PC-3 (cell line): ENCODE results near the gene S1PR1. TPM values are rescaled to one million over a fixed set of nuclear protein-coding genes. Genes with fewer than 3 reads are reported as not detected.

Experiments used
- ATAC-seq: fragments of 200-7000 bp; cut with Tn5 transposase; 2 replicates; pipeline ENCODE4 v1.9.1; 2020; ENCODE audit warnings: mild to moderate bottlenecking, moderate library complexity
- BruUV-seq: library from RNA; stranded (reverse); fragments of 400-500 nt; replicated peaks from 2 replicates; lab custom pipeline; 2021; lab: Mats Ljungman, UMichigan
- CTCF ChIA-PET: fragments of 300-600 bp; sonication (Branson Sonifier 250); formaldehyde crosslinking; loops from one replicate; lab custom pipeline; 2022; ENCODE audit warnings: antibody characterized with exemption; lab: Charles Lee
- POLR2A ChIA-PET: fragments of 300-600 bp; sonication (Branson Sonifier 250); formaldehyde crosslinking; loops from one replicate; lab custom pipeline; 2022; ENCODE audit warnings: antibody characterized with exemption; ENCODE audit not compliant: unreplicated experiment; lab: Charles Lee
- DNase-seq: peaks from one replicate; pipeline ENCODE4 v3.0.0-alpha.2; 2015
- H2AFZ ChIP-seq: fragments of 300-600 bp; sonication (generic); 2 replicates; pipeline ENCODE4 v1.6.0; 2016; ENCODE audit warnings: antibody characterized with exemption, low read length
- H3F3A ChIP-seq: fragments of 300-600 bp; sonication (generic); one replicate; pipeline ENCODE4 v1.6.0; 2017; ENCODE audit warnings: antibody characterized with exemption, low read length, control low read depth, mild to moderate bottlenecking; ENCODE audit not compliant: unreplicated experiment
- H3K27ac ChIP-seq: fragments of 300-600 bp; sonication (generic); 2 replicates; pipeline ENCODE4 v1.5.1; 2016; ENCODE audit warnings: mild to moderate bottlenecking, low read length
- H3K27me3 ChIP-seq: fragments of 300-600 bp; sonication (generic); 2 replicates; pipeline ENCODE4 v1.6.1; 2016; ENCODE audit warnings: low read length, mixed read lengths
- H3K36me3 ChIP-seq: fragments of 300-600 bp; sonication (generic); 2 replicates; pipeline ENCODE4 v1.6.1; 2016; ENCODE audit warnings: low read depth, mixed run types, low read length, mixed read lengths
- H3K4me1 ChIP-seq: fragments of 300-600 bp; sonication (generic); 2 replicates; pipeline ENCODE4 v1.5.1; 2016; ENCODE audit warnings: low read length; ENCODE audit not compliant: insufficient read depth
- H3K4me2 ChIP-seq: fragments of 300-600 bp; sonication (generic); 2 replicates; pipeline ENCODE4 v1.6.0; 2016; ENCODE audit warnings: low read length
- H3K4me3 ChIP-seq: fragments of 300-600 bp; sonication (generic); 2 replicates; pipeline ENCODE4 v1.5.1; 2016; ENCODE audit warnings: mild to moderate bottlenecking, low read length, mixed read lengths
- H3K79me2 ChIP-seq: fragments of 300-600 bp; sonication (generic); 2 replicates; pipeline ENCODE4 v1.6.1; 2017; ENCODE audit warnings: low read length, mixed read lengths
- H3K9ac ChIP-seq: fragments of 300-600 bp; sonication (generic); 2 replicates; pipeline ENCODE4 v1.6.0; 2016; ENCODE audit warnings: mild to moderate bottlenecking, low read length
- H3K9me2 ChIP-seq: fragments of 300-600 bp; sonication (generic); replicated peaks from 2 replicates; pipeline ENCODE4 v1.6.1; 2016; ENCODE audit warnings: mixed run types, low read length, mixed read lengths
- H3K9me3 ChIP-seq: fragments of 300-600 bp; sonication (generic); 2 replicates; pipeline ENCODE4 v1.6.1; 2016; ENCODE audit warnings: low read length, mixed read lengths
- H4K20me1 ChIP-seq: fragments of 300-600 bp; sonication (generic); 2 replicates; pipeline ENCODE4 v1.6.1; 2016; ENCODE audit warnings: low read length, mixed read lengths
- CTCF ChIP-seq: fragments of 300-600 bp; sonication (generic); conservative IDR thresholded peaks from 2 replicates; pipeline ENCODE4 v1.5.1; 2017; ENCODE audit warnings: antibody characterized with exemption, low read depth, mild to moderate bottlenecking, low read length
- EZH2 ChIP-seq: fragments of 300-600 bp; sonication (generic); IDR thresholded peaks from one replicate; pipeline ENCODE4 v1.6.1; 2017; ENCODE audit warnings: antibody characterized with exemption, mild to moderate bottlenecking, low read length; ENCODE audit not compliant: unreplicated experiment
- EZH2phosphoT487 ChIP-seq: fragments of 300-600 bp; sonication (generic); IDR thresholded peaks from 2 replicates; pipeline ENCODE4 v1.6.1; 2018; ENCODE audit warnings: mild to moderate bottlenecking, antibody characterized with exemption, low read length, borderline replicate concordance
- intact Hi-C: fragments of 100-400 bp; cut with micrococcal nuclease; formaldehyde crosslinking; loops from 2 replicates; pipeline ENCODE4 v1.9.0; 2023
- total RNA-seq: library from RNA; depleted of rRNA; stranded (reverse); fragments of >200 nt; gene quantifications from 2 replicates; pipeline ENCODE4 v1.2.3, GENCODE V29; 2014; rRNA removed

Gene S1PR1
- total RNA-seq, 1 experiment from 2014 or later, result 2.1 TPM

DNA sequence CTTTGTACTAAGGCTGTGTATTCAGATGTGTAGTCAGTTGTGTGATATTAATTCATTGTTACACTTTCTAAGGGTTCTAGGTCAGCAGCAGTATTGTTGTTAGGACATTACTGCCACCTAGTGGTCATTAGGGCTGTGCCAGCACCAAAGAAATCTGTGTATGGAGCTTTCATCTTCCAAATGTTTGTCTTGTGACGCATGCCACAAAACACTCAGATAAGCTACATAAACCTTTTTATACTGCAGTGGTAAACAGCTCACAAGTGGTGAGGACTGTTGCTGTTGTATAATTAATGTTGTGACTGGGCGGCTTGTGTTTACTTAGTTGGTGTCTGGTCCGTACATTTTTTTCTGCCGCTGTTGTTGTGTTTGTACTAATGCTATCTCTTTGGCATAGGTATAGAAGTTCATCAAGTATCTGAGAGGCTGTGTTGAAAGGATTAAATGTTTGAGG lies 51.7 kb downstream of the S1PR1 start:
- Histone ChIP-seq H3F3A (no peaks in the 10 kb centered on the region), H4K20me1 (no peaks in the 10 kb centered on the region), H3K9ac (no peak overlapping the region), H3K4me1 (peaks cover 30% of the 10 kb centered on the region), H3K27ac (no peak overlapping the region), H3K79me2 (no peaks in the 10 kb centered on the region), H3K4me2 (peak overlapping the region; percentile 42; the same call in 1 of the 2 replicates), H3K36me3 (no peaks in the 10 kb centered on the region), H3K9me3 (no peaks in the 10 kb centered on the region), H2AFZ (no peak overlapping the region), H3K27me3 (no peaks in the 10 kb centered on the region), H3K9me2 (no peaks in the 10 kb centered on the region), H3K4me3 (no peak overlapping the region)
- CTCF ChIA-PET, result interaction anchor here (0.5 to 1.7 kb wide), 12 partner anchors 9 to 357 kb away, joined by 3 to 19 read pairs (median 4); partner anchors contain the start of gene S1PR1
- TF ChIP-seq EZH2 (no peak), CTCF (peak; percentile 95)
- POLR2A ChIA-PET, result interaction anchor here (0.5 to 0.6 kb wide), 3 partner anchors 25 to 392 kb away, joined by 3 to 6 read pairs (median 5); no protein-coding TSS in a partner anchor
- no TSS peak for BruUV-seq
- DNase-seq (peak; percentile 97), ATAC-seq (peak; percentile 93)
- intact Hi-C loops, result loop anchor here (1.0 to 5.0 kb wide), 7 partner anchors 27 to 367 kb away; partner anchors contain the start of gene DPH5

GRCh38 chr1:101290119-101290921 lies 53.5 kb downstream of the S1PR1 start:
- H3K79me2 ChIP-seq, result no peaks in the 10 kb centered on the region
- ATAC-seq (no peak), DNase-seq (no peak)
- H3K9me2 ChIP-seq, result no peaks in the 10 kb centered on the region
- H3F3A ChIP-seq, result no peaks in the 10 kb centered on the region
- H3K4me3 ChIP-seq, result no peak overlapping the region
- H3K4me2 ChIP-seq, result no peak overlapping the region
- no peaks in the 10 kb centered on the region for H3K9me3 ChIP-seq
- CTCF ChIA-PET, result interaction anchor here (0.6 to 0.9 kb wide), 2 partner anchors 52 to 303 kb away, joined by 3 to 5 read pairs; no protein-coding TSS in a partner anchor
- intact Hi-C loops, result no loop called here
- H3K27me3 ChIP-seq, result no peaks in the 10 kb centered on the region
- no peak for TF ChIP-seq CTCF
- no peak for TF ChIP-seq EZH2phosphoT487
- no peak for TF ChIP-seq EZH2
- H3K9ac ChIP-seq, result no peak overlapping the region
- peaks cover 43% of the 10 kb centered on the region for H3K4me1 ChIP-seq
- H3K27ac ChIP-seq, result no peak overlapping the region
- no peaks in the 10 kb centered on the region for H3K36me3 ChIP-seq
- BruUV-seq, result no TSS peak
- no peaks in the 10 kb centered on the region for H4K20me1 ChIP-seq
- POLR2A ChIA-PET, result interaction anchor here (0.6 kb wide), 1 partner anchor 489 kb away, joined by 5 read pairs; no protein-coding TSS in a partner anchor
- no peak overlapping the region for H2AFZ ChIP-seq

Other genes with a start within 250 kb of the S1PR1 start
- 24.9 and 32.8 TPM in 2 replicates for gene DPH5, start 211.2 kb upstream of the S1PR1 start, total RNA-seq